ENCODE measurements around the gene ACACA. TPM values are rescaled to one million over a fixed set of nuclear protein-coding genes. Genes with fewer than 3 reads are reported as not detected.

Gene ACACA
- total RNA-seq, 1 donor from 2014 or later, result 122 TPM

- Mint-ChIP-seq H3K36me3 (ENCODE audit: low read depth) (peaks cover 3% of the 10 kb centered on the region), H3K27ac (no peak overlapping the region), H3K4me1 (ENCODE audit: low read depth) (peaks cover 8% of the 10 kb centered on the region), H3K27me3 (ENCODE audit: insufficient read depth) (no peaks in the 10 kb centered on the region), H3K9me3 (no peaks in the 10 kb centered on the region), H3K4me3 (no peak overlapping the region)
- intact Hi-C loops (cut with micrococcal nuclease), result no loop called here
- DNase-seq (ENCODE audit: low spot score), result no peak
These were observed 112.9 kb downstream of the ACACA start for GRCh38 chr17:37293770-37294169.

- intact Hi-C loops (cut with micrococcal nuclease), result no loop called here
- H3K27me3 Mint-ChIP-seq (ENCODE audit: insufficient read depth), result no peaks in the 10 kb centered on the region
These were observed 114.1 kb downstream of the ACACA start for GRCh38 chr17:37292429-37293139.

GRCh38 chr17:37291351-37291750 lies 115.3 kb downstream of the ACACA start:
- intact Hi-C loops (cut with micrococcal nuclease), result no loop called here
- peaks cover 4% of the 10 kb centered on the region for H3K4me1 Mint-ChIP-seq (ENCODE audit: low read depth)
- H3K9me3 Mint-ChIP-seq, result no peaks in the 10 kb centered on the region
- H3K27me3 Mint-ChIP-seq (ENCODE audit: insufficient read depth), result no peaks in the 10 kb centered on the region
- H3K36me3 Mint-ChIP-seq (ENCODE audit: low read depth), result peaks cover 6% of the 10 kb centered on the region
- H3K4me3 Mint-ChIP-seq, result no peak overlapping the region
- H3K27ac Mint-ChIP-seq, result no peak overlapping the region
- DNase-seq (ENCODE audit: low spot score), result no peak

More at GRCh38 chr17:37292429-37293139, 114.1 kb downstream of the ACACA start:
- no peak for DNase-seq (ENCODE audit: low spot score)
- H3K9me3 Mint-ChIP-seq, result no peaks in the 10 kb centered on the region
- peaks cover 4% of the 10 kb centered on the region for H3K4me1 Mint-ChIP-seq (ENCODE audit: low read depth)
- no peak overlapping the region for H3K4me3 Mint-ChIP-seq
- H3K27ac Mint-ChIP-seq, result no peak overlapping the region
- peaks cover 6% of the 10 kb centered on the region for H3K36me3 Mint-ChIP-seq (ENCODE audit: low read depth)

GRCh38 chr17:37286430-37286829 lies 120.2 kb downstream of the ACACA start:
- Mint-ChIP-seq H3K27me3 (ENCODE audit: insufficient read depth) (no peaks in the 10 kb centered on the region), H3K4me3 (no peak overlapping the region), H3K4me1 (ENCODE audit: low read depth) (peaks cover 4% of the 10 kb centered on the region), H3K36me3 (ENCODE audit: low read depth) (peaks cover 20% of the 10 kb centered on the region), H3K27ac (no peak overlapping the region), H3K9me3 (no peaks in the 10 kb centered on the region)
- intact Hi-C loops (cut with micrococcal nuclease), result no loop called here
- DNase-seq (ENCODE audit: low spot score), result no peak

GRCh38 chr17:37284191-37284590 lies 122.4 kb downstream of the ACACA start:
- Mint-ChIP-seq H3K27ac (no peak overlapping the region), H3K4me3 (no peak overlapping the region), H3K27me3 (ENCODE audit: insufficient read depth) (no peaks in the 10 kb centered on the region), H3K4me1 (ENCODE audit: low read depth) (no peaks in the 10 kb centered on the region), H3K36me3 (ENCODE audit: low read depth) (peaks cover 26% of the 10 kb centered on the region), H3K9me3 (no peaks in the 10 kb centered on the region)
- intact Hi-C loops (cut with micrococcal nuclease), result no loop called here
- no peak for DNase-seq (ENCODE audit: low spot score)

- Mint-ChIP-seq H3K27me3 (ENCODE audit: insufficient read depth) (no peaks in the 10 kb centered on the region), H3K27ac (no peak overlapping the region), H3K9me3 (no peaks in the 10 kb centered on the region), H3K36me3 (ENCODE audit: low read depth) (peaks cover 26% of the 10 kb centered on the region), H3K4me1 (ENCODE audit: low read depth) (no peaks in the 10 kb centered on the region), H3K4me3 (no peak overlapping the region)
- no peak for DNase-seq (ENCODE audit: low spot score)
- intact Hi-C loops (cut with micrococcal nuclease), result no loop called here
These were observed 123.1 kb downstream of the ACACA start for GRCh38 chr17:37283414-37283961.

GRCh38 chr17:37280841-37281240 lies 125.8 kb downstream of the ACACA start:
- Mint-ChIP-seq H3K36me3 (ENCODE audit: low read depth) (peaks cover 36% of the 10 kb centered on the region), H3K27ac (no peak overlapping the region), H3K27me3 (ENCODE audit: insufficient read depth) (no peaks in the 10 kb centered on the region), H3K4me3 (no peak overlapping the region), H3K4me1 (ENCODE audit: low read depth) (peaks cover 5% of the 10 kb centered on the region), H3K9me3 (no peaks in the 10 kb centered on the region)
- intact Hi-C loops (cut with micrococcal nuclease), result no loop called here
- no peak for DNase-seq (ENCODE audit: low spot score)

GRCh38 chr17:37278247-37278894 lies 128.3 kb downstream of the ACACA start:
- H3K4me1 Mint-ChIP-seq (ENCODE audit: low read depth), result peaks cover 15% of the 10 kb centered on the region
- no peak for DNase-seq (ENCODE audit: low spot score)
- no peak overlapping the region for H3K4me3 Mint-ChIP-seq
- H3K9me3 Mint-ChIP-seq, result no peaks in the 10 kb centered on the region
- intact Hi-C loops (cut with micrococcal nuclease), result no loop called here
- no peak overlapping the region for H3K27ac Mint-ChIP-seq
- no peaks in the 10 kb centered on the region for H3K27me3 Mint-ChIP-seq (ENCODE audit: insufficient read depth)
- peaks cover 49% of the 10 kb centered on the region for H3K36me3 Mint-ChIP-seq (ENCODE audit: low read depth)

GRCh38 chr17:37276475-37276874 lies 130.2 kb downstream of the ACACA start:
- peaks cover 36% of the 10 kb centered on the region for H3K36me3 Mint-ChIP-seq (ENCODE audit: low read depth)
- peaks cover 16% of the 10 kb centered on the region for H3K4me1 Mint-ChIP-seq (ENCODE audit: low read depth)
- no peak for DNase-seq (ENCODE audit: low spot score)
- no peak overlapping the region for H3K4me3 Mint-ChIP-seq
- H3K9me3 Mint-ChIP-seq, result no peaks in the 10 kb centered on the region
- intact Hi-C loops (cut with micrococcal nuclease), result no loop called here
- no peaks in the 10 kb centered on the region for H3K27me3 Mint-ChIP-seq (ENCODE audit: insufficient read depth)
- no peak overlapping the region for H3K27ac Mint-ChIP-seq

GRCh38 chr17:37274461-37274860 lies 132.2 kb downstream of the ACACA start:
- peaks cover 16% of the 10 kb centered on the region for H3K4me1 Mint-ChIP-seq (ENCODE audit: low read depth)
- DNase-seq (ENCODE audit: low spot score), result no peak
- no peak overlapping the region for H3K4me3 Mint-ChIP-seq
- H3K36me3 Mint-ChIP-seq (ENCODE audit: low read depth), result peaks cover 40% of the 10 kb centered on the region
- H3K27me3 Mint-ChIP-seq (ENCODE audit: insufficient read depth), result no peaks in the 10 kb centered on the region
- intact Hi-C loops (cut with micrococcal nuclease), result no loop called here
- no peaks in the 10 kb centered on the region for H3K9me3 Mint-ChIP-seq
- no peak overlapping the region for H3K27ac Mint-ChIP-seq

- intact Hi-C loops (cut with micrococcal nuclease), result no loop called here
- Mint-ChIP-seq H3K9me3 (no peaks in the 10 kb centered on the region), H3K27ac (no peak overlapping the region), H3K4me1 (ENCODE audit: low read depth) (peaks cover 16% of the 10 kb centered on the region), H3K36me3 (ENCODE audit: low read depth) (peaks cover 45% of the 10 kb centered on the region), H3K27me3 (ENCODE audit: insufficient read depth) (no peaks in the 10 kb centered on the region), H3K4me3 (no peak overlapping the region)
- DNase-seq (ENCODE audit: low spot score), result no peak
These were observed 133.1 kb downstream of the ACACA start for GRCh38 chr17:37273409-37274051.

GRCh38 chr17:37265446-37266173 lies 141.0 kb downstream of the ACACA start:
- Mint-ChIP-seq H3K4me3 (no peak overlapping the region), H3K4me1 (ENCODE audit: low read depth) (no peaks in the 10 kb centered on the region), H3K27me3 (ENCODE audit: insufficient read depth) (no peaks in the 10 kb centered on the region), H3K9me3 (peaks cover 27% of the 10 kb centered on the region), H3K36me3 (ENCODE audit: low read depth) (peaks cover 69% of the 10 kb centered on the region), H3K27ac (no peak overlapping the region)
- intact Hi-C loops (cut with micrococcal nuclease), result loop anchor here (10.0 kb wide), 1 partner anchor 109 kb away; the partner anchor contains the start of gene C17orf78
- DNase-seq (ENCODE audit: low spot score), result no peak
